ENCODE measurements around the gene CC2D1B. TPM values are rescaled to one million over a fixed set of nuclear protein-coding genes. Genes with fewer than 3 reads are reported as not detected.
A peak's percentile ranks its signal among the peaks of the same experiment; 100 is the strongest.

Gene CC2D1B
- total RNA-seq, 1 donor from 2014 or later, result 9.4 TPM

DNA sequence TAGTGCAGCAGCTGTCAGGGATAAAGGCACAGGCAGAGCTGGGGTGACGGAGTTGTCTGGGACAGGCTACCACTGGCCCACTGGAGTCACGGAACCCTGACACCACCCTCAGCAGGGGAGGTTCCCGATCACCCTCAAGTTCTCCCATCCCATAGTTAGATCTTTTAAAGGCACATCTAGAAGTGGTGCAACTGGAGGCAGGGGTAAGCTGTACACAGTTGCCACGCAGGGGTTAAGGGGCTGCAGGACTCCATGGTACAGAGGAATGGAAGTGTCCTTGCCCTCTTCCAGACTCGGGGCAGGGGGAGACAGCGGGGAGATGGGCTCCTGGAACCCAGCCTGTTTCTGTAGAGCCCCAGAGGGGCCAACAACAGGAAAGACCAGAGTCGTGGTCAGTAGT is 13.3 kb downstream of the CC2D1B start:
- Histone ChIP-seq H3K9ac (no peak overlapping the region), H3K27ac (peak overlapping the region; percentile 67), H3K79me2 (ENCODE audit: low read depth) (no peaks in the 10 kb centered on the region), H2AFZ (replicated peaks) (no peak overlapping the region), H3K4me3 (no peak overlapping the region), H3K4me2 (no peak overlapping the region), H3K4me1 (peaks cover 31% of the 10 kb centered on the region), H3F3A (ENCODE audit: low read depth) (peaks cover 44% of the 10 kb centered on the region), H4K20me1 (ENCODE audit: low read depth) (no peaks in the 10 kb centered on the region), H3K27me3 (no peaks in the 10 kb centered on the region), H3K9me3 (ENCODE audit: low read depth) (no peaks in the 10 kb centered on the region), H3K36me3 (no peaks in the 10 kb centered on the region)
- H3K4me1 Mint-ChIP-seq, result peaks cover 18% of the 10 kb centered on the region
- TF ChIP-seq EZH2 (IDR thresholded peaks at IDR 0.05), result no peak
- no peak for TF ChIP-seq EZH2phosphoT487 (IDR thresholded peaks at IDR 0.05)
- TF ChIP-seq, protein P1, sequence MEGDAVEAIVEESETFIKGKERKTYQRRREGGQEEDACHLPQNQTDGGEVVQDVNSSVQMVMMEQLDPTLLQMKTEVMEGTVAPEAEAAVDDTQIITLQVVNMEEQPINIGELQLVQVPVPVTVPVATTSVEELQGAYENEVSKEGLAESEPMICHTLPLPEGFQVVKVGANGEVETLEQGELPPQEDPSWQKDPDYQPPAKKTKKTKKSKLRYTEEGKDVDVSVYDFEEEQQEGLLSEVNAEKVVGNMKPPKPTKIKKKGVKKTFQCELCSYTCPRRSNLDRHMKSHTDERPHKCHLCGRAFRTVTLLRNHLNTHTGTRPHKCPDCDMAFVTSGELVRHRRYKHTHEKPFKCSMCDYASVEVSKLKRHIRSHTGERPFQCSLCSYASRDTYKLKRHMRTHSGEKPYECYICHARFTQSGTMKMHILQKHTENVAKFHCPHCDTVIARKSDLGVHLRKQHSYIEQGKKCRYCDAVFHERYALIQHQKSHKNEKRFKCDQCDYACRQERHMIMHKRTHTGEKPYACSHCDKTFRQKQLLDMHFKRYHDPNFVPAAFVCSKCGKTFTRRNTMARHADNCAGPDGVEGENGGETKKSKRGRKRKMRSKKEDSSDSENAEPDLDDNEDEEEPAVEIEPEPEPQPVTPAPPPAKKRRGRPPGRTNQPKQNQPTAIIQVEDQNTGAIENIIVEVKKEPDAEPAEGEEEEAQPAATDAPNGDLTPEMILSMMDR (IDR thresholded peaks at IDR 0.05), result no peak
- H3K27me3 Mint-ChIP-seq (ENCODE audit: insufficient read depth, low read depth), result peaks cover 8% of the 10 kb centered on the region
- DNase-seq (ENCODE audit: low spot score), result no peak
- peaks cover 44% of the 10 kb centered on the region for H3K36me3 Mint-ChIP-seq
- no peak overlapping the region for H3K27ac Mint-ChIP-seq
- H3K4me3 Mint-ChIP-seq, result no peak overlapping the region
- H3K9me3 Mint-ChIP-seq, result no peaks in the 10 kb centered on the region

DNA sequence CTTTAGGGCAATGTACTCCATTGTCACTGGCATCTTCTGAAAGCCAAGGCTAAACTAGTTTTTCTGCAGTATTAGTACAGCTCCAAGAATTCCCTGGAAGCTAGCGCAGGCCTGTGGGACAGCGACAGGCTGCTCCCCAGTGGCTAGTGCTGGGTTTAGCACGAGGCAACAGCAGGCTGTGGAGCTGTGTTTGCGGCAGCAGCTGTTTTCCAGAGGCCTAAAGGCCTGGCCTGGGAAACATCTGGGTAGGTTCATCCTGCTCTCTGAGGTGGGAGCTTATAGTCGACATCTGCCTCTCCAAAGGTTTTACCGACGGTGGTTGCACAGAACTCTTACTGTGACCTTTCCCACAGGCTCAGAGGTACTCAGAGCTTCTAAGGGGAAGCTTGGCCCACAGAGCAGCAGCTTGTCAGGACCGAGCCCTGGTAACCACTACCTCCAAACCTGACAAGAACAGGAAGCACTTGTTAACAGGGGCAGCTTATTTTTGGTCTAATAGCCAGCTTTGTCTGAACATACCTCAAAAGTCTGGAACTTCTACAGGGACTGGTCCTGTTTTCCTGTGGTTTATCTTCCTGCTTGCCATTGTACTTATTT is 17.2 kb downstream of the CC2D1B start:
- TF ChIP-seq EZH2phosphoT487 (IDR thresholded peaks at IDR 0.05), result no peak
- TF ChIP-seq, protein P1 (IDR thresholded peaks at IDR 0.05), result peak; percentile 61
- H3K9me3 ChIP-seq (ENCODE audit: low read depth), result no peaks in the 10 kb centered on the region
- peak; percentile 71 for DNase-seq (ENCODE audit: low spot score)

DNA sequence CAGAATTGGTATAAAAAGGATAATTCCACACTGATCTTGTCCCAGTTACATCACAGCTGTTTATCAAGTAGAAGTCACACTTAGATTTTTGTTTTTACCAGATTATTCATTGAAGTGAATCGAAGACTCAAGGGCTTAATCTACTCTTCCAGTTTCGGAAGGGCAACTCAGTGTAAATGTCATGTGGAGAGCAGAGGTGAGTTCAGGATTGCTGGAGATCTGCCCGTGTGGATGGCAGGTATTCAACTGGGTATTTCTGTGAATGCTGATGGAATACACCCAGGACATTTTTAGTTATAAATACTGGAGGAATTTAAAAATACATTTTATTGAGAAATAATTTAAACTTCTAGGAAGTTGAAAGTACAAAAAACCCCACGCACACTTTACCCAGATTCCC is 19.4 kb downstream of the CC2D1B start:
- Histone ChIP-seq H3K27ac (no peak overlapping the region), H3K9me3 (ENCODE audit: low read depth) (no peaks in the 10 kb centered on the region), H3F3A (ENCODE audit: low read depth) (peaks cover 35% of the 10 kb centered on the region), H2AFZ (replicated peaks) (no peak overlapping the region), H3K79me2 (ENCODE audit: low read depth) (no peaks in the 10 kb centered on the region), H3K36me3 (no peaks in the 10 kb centered on the region), H3K4me3 (no peak overlapping the region), H3K4me1 (peaks cover 26% of the 10 kb centered on the region), H3K27me3 (no peaks in the 10 kb centered on the region), H4K20me1 (ENCODE audit: low read depth) (no peaks in the 10 kb centered on the region), H3K9ac (no peak overlapping the region), H3K4me2 (no peak overlapping the region)
- TF ChIP-seq EZH2phosphoT487 (IDR thresholded peaks at IDR 0.05) (no peak), EZH2 (IDR thresholded peaks at IDR 0.05) (no peak)
- TF ChIP-seq, protein P1 (IDR thresholded peaks at IDR 0.05), result no peak
- Mint-ChIP-seq H3K9me3 (no peaks in the 10 kb centered on the region), H3K4me3 (no peak overlapping the region), H3K36me3 (peaks cover 15% of the 10 kb centered on the region), H3K4me1 (peaks cover 18% of the 10 kb centered on the region), H3K27ac (no peak overlapping the region), H3K27me3 (ENCODE audit: insufficient read depth, low read depth) (peaks cover 2% of the 10 kb centered on the region)
- DNase-seq (ENCODE audit: low spot score), result no peak

More for the DNA sequence above, 17.2 kb downstream of the CC2D1B start:
- Mint-ChIP-seq H3K4me1 (peaks cover 18% of the 10 kb centered on the region), H3K27ac (no peak overlapping the region), H3K27me3 (ENCODE audit: insufficient read depth, low read depth) (peaks cover 4% of the 10 kb centered on the region), H3K36me3 (peaks cover 28% of the 10 kb centered on the region), H3K4me3 (no peak overlapping the region), H3K9me3 (no peaks in the 10 kb centered on the region)
- Histone ChIP-seq H3F3A (ENCODE audit: low read depth) (peaks cover 44% of the 10 kb centered on the region), H3K9ac (no peak overlapping the region), H3K79me2 (ENCODE audit: low read depth) (no peaks in the 10 kb centered on the region), H3K4me2 (no peak overlapping the region), H2AFZ (replicated peaks) (no peak overlapping the region), H3K36me3 (no peaks in the 10 kb centered on the region), H3K4me3 (no peak overlapping the region), H3K27me3 (no peaks in the 10 kb centered on the region), H4K20me1 (ENCODE audit: low read depth) (no peaks in the 10 kb centered on the region), H3K4me1 (peaks cover 31% of the 10 kb centered on the region), H3K27ac (peak overlapping the region; percentile 74)
